ENCODE results near the gene COMP.
A peak's percentile ranks its signal among the peaks of the same experiment; 100 is the strongest.
"Not testable (repeated sequence)": the region's sequence is repeated elsewhere in the genome, so short reads cannot be mapped to it uniquely, and the experiment has no call there.

COMP gene

DNA sequence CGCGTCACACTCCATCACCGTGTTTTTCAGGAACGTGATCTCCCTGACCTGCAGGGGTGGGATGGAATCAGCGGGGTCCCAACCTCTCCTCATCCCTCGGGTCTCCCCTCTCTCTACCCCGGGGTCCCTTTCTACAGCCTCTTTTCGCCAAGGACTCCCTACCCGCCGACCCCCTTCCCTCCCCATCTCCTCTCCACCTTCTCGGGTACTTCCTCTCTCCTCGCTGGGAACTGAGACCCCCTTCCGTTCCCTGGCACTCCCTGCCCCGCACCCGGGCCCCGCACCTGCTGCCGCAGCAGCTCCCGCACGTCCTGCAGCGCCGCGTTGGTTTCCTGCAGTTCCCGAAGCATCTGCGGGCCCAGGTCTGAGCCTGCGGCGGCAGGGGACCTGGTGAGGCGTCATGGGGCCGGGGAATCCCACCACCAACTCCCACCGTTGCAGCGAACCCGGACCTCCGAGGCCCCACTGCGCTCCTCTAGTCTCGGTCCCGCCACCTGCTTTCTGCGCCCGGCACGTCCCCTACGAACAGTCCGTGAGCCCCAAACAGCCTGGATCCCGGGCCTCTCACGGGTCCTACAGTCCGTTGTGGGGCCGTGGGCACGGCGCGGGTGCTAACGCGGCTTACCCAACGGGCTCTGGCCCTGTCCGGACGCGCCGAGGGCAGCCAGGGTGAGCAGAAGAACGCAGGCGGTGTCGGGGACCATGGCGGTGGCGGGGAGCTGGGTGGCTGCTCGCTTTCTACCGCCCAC lies at the start of gene COMP:
COMP (minus strand) TSS at position 740 of the 749 bp plus-strand sequence; CDS start at position 704, 36 bp downstream.
- no peak for DNase-seq (ENCODE audit: low read depth)

DNA sequence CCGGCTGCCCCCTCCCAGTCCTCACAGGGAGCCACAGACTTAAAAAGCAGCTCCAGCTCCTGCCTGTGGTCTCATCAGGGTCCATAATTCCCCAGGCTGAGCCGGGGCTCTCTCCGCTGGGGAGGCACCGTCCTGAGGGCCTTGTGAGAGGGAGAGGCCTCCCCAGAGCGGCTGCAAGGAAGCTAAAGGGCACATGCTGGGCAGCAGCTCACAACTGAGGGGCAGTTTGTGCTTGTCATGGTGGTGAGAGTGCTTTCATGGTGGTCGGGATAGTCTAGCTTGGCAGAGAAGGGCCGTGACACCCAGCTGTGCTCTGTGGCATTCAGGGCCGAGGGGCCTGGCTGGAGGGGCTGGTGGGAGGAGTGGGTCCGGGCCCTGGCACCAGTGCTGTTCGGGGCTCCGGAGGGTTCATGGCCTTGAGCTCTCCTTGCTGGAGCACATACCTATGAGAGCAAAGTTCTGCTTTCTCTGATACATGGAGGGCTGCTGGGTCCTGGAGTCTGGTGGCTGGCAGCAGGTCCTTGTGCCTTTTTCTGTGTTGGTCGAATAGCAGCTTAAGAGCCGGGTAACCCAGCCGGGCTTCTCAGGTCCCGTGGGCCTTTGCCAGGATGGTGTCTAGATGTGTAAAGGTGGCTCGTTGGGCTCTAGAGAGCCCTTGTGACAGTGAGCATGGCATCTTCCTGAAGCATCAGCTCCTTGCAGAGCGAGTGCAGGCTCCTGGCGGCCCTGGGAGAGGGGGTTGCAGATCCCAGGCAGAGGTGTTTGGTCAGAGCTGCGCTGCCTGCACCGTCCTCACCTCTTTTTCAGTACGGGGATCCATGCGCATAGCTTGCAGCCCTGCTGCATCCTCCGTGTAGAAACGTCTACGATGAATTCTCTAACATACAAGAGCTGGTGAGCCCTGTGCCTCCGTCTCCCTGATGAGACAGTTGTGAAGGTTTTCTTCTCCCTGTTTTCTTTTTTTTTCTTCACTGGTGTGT lies 49.5 kb upstream of the COMP start:
- no peak for DNase-seq (ENCODE audit: low read depth)

DNA sequence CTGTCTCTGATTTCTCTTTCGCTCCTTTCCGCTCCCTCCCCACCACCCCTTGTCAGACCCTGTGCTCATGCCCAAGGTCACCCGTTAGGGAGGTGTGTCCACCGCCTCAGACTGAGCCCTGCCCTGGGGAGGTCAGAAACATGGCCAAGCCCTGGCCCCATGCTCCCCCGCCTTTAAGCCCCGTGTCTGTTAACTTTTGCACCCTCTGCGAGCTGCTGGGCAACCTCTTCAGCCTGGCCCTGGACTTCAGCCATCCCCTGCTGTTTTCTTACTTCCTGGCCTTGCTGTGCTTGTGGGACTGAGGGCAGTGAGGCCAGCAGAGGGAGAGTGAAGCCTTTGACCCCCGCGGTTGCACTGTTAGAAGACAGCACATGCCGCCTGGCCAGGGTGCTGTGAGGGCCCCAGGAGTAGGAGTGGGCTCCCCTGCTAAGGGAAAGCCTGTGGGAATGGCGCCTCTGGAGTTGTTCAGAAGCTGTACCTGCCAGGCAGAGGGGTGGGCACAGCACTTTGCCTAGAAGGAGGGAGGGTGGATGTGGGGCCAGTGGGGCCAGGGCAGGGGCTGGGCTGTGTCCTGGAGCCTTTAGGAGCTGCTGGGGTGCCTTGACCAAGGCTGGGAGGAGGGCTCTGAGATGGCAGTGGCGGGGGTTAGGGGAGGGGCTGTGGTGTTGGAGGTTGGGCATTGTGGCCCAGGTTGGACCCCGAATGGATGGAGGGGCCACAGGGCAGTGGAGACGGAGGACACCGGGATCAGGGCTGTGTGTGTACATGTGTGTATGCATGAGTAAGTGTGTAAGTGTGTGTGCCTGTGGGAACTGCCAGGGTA lies 48.6 kb upstream of the COMP start:
- no peak for DNase-seq (ENCODE audit: low read depth)

DNA sequence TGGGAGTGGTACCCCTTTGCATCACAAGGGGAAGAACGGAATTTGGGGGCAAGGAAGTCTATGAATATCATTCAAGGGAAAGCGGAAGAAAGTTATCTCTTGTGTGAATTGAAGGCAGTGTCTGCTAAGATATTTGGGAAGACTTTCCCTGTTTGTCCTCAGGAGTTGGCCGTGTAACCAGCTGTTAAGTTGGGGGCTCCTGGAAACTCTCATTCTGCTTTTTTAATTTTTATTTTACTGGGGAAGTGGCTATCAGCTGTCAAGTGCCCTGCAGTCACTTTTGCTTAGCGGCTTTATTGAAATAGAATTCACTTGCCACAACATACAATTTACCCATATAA lies 43.5 kb upstream of the COMP start:
- no peak for DNase-seq (ENCODE audit: low read depth)

DNA sequence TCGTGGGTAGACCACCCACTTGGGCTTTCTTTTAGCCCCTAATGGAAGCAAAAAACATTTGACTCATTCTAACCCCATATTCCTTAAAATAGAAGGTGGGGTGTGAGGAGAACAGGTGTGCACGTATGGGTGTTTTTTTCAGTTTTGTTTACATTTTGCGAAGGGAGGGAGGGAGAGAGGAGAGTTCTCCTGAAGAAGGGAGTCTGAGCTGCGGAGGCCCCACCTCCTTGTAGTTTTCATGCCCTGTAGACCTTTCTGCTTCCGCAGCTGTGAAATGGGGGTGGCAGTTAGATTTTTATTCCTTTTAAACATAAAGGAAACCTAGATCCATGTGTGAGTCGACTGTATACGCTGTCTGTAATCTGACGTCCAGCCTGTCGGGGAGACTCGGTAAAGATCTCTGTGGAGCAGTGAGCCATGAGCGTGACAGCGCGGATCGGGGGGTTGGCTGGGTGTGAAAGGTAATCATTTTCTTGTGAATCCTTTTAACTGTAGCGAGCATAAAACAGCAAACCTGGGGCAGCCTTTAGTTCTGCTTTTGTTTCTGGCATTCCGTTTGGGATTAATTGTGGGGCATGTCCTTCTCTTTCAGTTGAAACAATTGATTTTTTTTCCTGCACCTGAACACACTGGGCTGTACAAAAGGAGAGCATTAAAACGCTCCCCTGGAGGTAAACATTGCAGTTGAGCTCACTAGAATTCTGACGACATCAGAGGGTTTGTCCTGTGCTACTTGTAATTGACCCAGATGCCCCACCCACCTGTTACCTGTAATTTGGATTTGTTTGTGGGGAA lies 42.9 kb upstream of the COMP start:
- DNase-seq (ENCODE audit: low read depth) = no peak

DNA sequence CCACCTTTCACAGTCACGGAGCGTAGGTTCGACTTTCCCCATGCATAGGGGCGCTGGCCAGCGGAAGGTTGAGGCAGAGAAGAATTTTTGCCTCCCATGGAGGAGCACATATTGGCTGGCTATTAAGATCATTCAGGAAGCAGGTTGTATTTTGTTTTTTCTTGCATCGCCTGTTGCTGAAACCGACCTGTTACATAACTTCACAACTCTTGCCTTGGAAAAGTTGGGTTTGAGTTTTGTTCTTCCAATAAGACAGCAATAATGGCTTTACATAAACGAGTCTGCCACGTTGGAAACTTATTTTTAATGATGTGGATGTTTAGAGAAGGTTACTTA lies 42.0 kb upstream of the COMP start:
- DNase-seq (ENCODE audit: low read depth) = no peak

GRCh38 chr19:18832306-18833140 lies 41.4 kb upstream of the COMP start:
- DNase-seq (ENCODE audit: low read depth) = no peak

DNA sequence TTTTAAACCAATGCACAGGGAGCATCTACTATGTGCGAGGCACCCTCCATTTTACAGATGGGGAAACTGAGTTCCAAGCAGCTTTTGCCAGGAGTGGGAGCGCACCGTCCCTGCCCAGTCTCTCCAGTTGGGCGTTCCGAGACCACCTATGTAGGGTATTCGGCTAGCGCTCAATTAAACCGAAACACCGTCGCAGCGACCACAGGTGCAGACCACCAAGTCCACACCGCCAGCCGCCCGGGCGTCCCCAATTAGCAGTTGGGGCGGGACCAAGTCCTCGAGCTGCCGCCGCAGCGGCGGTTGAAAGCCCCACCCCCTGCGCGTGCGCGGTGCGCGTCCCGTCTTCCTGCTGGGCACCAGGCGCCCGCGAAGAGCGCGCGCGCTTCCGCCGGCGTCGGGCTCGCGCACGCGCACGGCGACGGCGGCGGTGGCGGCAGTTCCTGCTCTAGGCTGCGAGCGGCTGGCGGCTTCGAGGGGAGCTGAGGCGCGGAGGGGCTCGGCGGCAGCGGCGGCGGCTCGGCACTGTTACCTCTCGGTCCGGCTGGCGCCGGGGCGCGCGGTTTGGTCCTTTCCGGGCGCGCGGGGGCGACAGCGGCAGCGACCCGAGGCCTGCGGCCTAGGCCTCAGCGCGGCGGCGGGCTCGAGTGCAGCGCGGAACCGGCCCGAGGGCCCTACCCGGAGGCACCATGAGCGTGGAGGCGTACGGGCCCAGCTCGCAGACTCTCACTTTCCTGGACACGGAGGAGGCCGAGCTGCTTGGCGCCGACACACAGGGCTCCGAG lies 40.6 kb upstream of the COMP start, which contains the start of gene UPF1:
UPF1 (plus strand) TSS at position 436 of the 782 bp plus-strand sequence; CDS start at position 687, 251 bp downstream.
- peak; percentile 91 for DNase-seq (ENCODE audit: low read depth)

- no peak for DNase-seq (ENCODE audit: low read depth)
Observed at GRCh38 chr19:18830488-18830887, 39.4 kb upstream of the COMP start.

- no peak for DNase-seq (ENCODE audit: low read depth)
Observed at GRCh38 chr19:18828786-18829185, 37.7 kb upstream of the COMP start.

DNA sequence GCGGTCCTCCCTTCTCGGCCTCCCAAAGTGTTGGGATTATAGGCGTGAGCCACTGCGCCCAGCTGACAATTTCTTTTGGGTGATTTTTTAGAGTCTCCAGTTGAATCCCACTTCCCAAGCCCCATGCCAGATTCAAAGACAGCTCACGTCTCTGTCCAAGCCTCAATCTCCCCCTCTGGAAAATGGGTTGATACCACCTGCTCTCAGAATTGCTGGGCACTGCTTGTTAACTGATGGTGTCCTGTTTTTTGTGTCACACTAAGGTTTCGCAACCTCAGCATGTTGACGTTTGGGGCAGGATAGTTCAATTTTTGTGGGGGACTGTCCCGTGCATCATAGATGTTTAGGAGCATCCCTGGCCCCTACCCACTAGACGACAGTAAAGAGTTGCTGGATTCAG lies 26.5 kb upstream of the COMP start:
- no peak for DNase-seq (ENCODE audit: low read depth)

DNA sequence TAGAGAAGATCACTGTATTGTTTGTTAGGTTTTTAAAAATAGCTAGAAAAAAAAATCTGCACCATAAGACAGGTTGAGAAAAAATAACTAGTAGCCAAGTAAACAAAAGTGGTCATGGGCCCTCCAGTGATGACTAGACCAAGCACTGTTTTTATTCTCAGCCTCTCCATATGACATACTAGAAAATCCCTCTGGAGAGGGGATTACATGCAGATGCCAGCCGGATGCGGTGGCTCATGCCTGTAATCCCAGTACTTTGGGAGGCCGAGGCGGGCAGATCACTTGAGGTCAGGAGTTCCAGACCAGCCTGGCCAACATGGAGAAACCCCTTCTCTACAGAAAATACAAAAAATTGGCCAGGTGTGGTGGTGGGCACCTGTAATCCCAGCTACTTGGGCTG lies 25.5 kb upstream of the COMP start:
- not testable (repeated sequence) for DNase-seq (ENCODE audit: low read depth)

DNA sequence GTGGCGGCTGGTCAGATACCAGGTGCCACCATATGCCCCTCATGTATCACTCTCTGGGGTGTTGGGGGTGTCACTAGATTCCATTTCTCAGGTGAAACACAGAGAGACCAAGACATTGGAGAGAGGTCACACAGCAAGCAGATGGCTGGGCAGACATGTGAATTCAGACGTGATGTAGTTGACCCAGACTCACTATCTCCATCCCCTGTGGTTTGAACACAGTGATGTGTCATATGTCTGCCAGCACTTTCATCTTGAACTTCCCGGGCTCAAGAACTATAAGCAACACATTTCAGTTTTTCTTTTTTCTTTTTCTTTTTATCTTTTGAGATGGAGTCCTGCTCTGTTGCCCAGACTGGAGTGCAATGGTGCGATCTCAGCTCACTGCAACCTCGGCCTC lies 24.6 kb upstream of the COMP start:
- DNase-seq (ENCODE audit: low read depth) = no peak

DNA sequence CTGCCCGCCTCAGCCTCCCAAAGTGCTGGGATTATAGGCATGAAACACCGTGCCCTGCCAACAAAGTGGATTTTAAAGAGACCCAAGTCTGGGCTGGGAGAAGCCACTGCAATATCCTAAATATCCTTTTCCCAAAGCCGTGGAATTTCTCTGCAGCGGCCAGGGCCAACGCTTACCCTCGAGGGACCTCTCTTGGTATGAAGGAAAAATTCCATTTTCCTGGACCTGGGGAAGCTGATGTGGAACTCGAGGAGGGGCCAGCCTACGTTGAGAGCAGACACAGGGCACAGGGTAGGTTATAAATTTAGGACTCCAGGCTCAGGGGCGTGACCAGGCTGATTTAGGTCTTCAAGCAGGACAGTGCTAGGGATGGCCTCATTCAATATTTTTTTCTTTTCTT lies 23.0 kb upstream of the COMP start:
- DNase-seq (ENCODE audit: low read depth) = no peak

GRCh38 chr19:18811638-18812037 lies 20.5 kb upstream of the COMP start:
- DNase-seq (ENCODE audit: low read depth) = not testable (repeated sequence)

GRCh38 chr19:18809149-18809868 lies 18.2 kb upstream of the COMP start:
- no peak for DNase-seq (ENCODE audit: low read depth)

DNA sequence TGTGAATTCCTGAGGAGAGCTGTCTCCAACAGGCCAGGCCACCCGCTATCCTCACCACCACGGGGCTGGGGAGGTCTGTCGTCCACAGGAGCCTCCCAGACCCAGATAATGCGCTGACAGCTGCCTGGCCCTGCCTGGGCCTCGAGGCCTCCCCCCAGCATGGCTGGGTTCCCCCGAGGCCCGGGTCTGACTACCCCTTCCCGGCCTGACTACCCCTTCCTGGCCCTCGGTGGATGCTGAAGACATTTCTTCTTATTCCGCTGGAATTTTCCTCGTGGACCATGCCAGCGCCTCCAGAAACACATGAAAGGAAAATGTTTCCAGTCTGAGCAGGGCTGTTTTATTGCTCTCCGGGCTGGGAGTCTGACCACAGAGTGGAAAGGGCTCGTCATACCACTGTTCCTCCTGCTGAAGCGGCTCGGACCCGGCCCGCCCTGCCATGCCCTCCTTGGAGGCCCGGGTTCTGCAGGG lies 16.8 kb upstream of the COMP start:
- no peak for DNase-seq (ENCODE audit: low read depth)

- DNase-seq (ENCODE audit: low read depth) = no peak
Observed at GRCh38 chr19:18804643-18805042, 13.5 kb upstream of the COMP start.

- no peak for DNase-seq (ENCODE audit: low read depth)
Observed at GRCh38 chr19:18804139-18804601, 13.1 kb upstream of the COMP start.
